OCI-LY3 (cell line): Measurements from ENCODE around the gene OCIAD2.
"Not testable (repeated sequence)": the region's sequence is repeated elsewhere in the genome, so short reads cannot be mapped to it uniquely, and the experiment has no call there.

ENCODE experiments used
- H2AFZ ChIP-seq: fragments of 200-600, 300-600 bp; shearing (Covaris generic); 2 replicates; pipeline ENCODE4 v1.6.0; 2014; ENCODE audit warnings: antibody characterized with exemption, low read depth, low read length
- H3K27ac ChIP-seq: fragments of 200-600, 300-600 bp; sonication (generic); 2 replicates; pipeline ENCODE4 v1.5.1; 2014; ENCODE audit warnings: mild to moderate bottlenecking, low read length, moderate library complexity, mixed read lengths
- H3K27me3 ChIP-seq: fragments of 200-600, 300-600 bp; sonication (generic); 2 replicates; pipeline ENCODE4 v1.6.1; 2014; ENCODE audit warnings: low read depth, low read length, mixed read lengths
- H3K36me3 ChIP-seq: fragments of 200-600, 300-600 bp; sonication (generic); replicated peaks from 2 replicates; pipeline ENCODE3; 2014; ENCODE audit warnings: low read depth, low read length, mixed read lengths
- H3K4me1 ChIP-seq: fragments of 300-600, 200-600 bp; sonication (generic); 2 replicates; pipeline ENCODE4 v1.6.1; 2014; ENCODE audit warnings: low read length, mixed read lengths
- H3K4me2 ChIP-seq: fragments of 200-600, 300-600 bp; sonication (generic); 2 replicates; pipeline ENCODE4 v1.6.1; 2014; ENCODE audit warnings: low read length, mixed read lengths
- H3K4me3 ChIP-seq: fragments of 300-600, 200-600 bp; sonication (generic); 2 replicates; pipeline ENCODE4 v1.5.1; 2014; ENCODE audit warnings: antibody characterized with exemption, mild to moderate bottlenecking, low read length, moderate library complexity
- H3K79me2 ChIP-seq: fragments of 300-600, 200-600 bp; shearing (Covaris generic); 2 replicates; pipeline ENCODE4 v1.6.1; 2014; ENCODE audit warnings: mild to moderate bottlenecking, low read length, mixed read lengths
- H3K9ac ChIP-seq: fragments of 300-600, 200-600 bp; shearing (Covaris generic); 2 replicates; pipeline ENCODE4 v1.6.0; 2014; ENCODE audit warnings: mild to moderate bottlenecking, low read length, moderate library complexity
- H3K9me3 ChIP-seq: fragments of 200-600, 300-600 bp; shearing (Covaris generic); 2 replicates; pipeline ENCODE4 v1.6.1; 2014; ENCODE audit warnings: low read length, mixed read lengths; ENCODE audit not compliant: insufficient read depth
- H4K20me1 ChIP-seq: fragments of 200-600, 300-600 bp; sonication (generic); 2 replicates; pipeline ENCODE4 v1.6.1; 2016; ENCODE audit warnings: low read length, mixed read lengths; ENCODE audit not compliant: insufficient read depth
- CTCF ChIP-seq: fragments of 200-600, 300-600 bp; sonication (generic); IDR thresholded peaks from 2 replicates; pipeline ENCODE4 v1.5.1; 2014; ENCODE audit warnings: antibody characterized with exemption, low read length, low read depth
- EZH2phosphoT487 ChIP-seq: fragments of 200-600 bp; shearing (Covaris generic); IDR thresholded peaks from 2 replicates; pipeline ENCODE4 v1.6.1; 2018; ENCODE audit warnings: antibody characterized with exemption, mixed run types, low read depth

The OCIAD2 gene

GRCh38 chr4:48899432-48899749 lies 7.2 kb downstream of the OCIAD2 start:
- H3K4me2 ChIP-seq = no peak overlapping the region
- no peaks in the 10 kb centered on the region for H3K27me3 ChIP-seq
- H3K4me1 ChIP-seq = no peaks in the 10 kb centered on the region
- no peak overlapping the region for H3K27ac ChIP-seq
- no peaks in the 10 kb centered on the region for H3K9me3 ChIP-seq
- H3K9ac ChIP-seq = no peak overlapping the region
- no peak for TF ChIP-seq EZH2phosphoT487
- TF ChIP-seq CTCF = no peak
- H2AFZ ChIP-seq = no peak overlapping the region
- H3K36me3 ChIP-seq = peaks cover 17% of the 10 kb centered on the region
- H4K20me1 ChIP-seq = no peaks in the 10 kb centered on the region
- H3K4me3 ChIP-seq = no peak overlapping the region
- H3K79me2 ChIP-seq = no peaks in the 10 kb centered on the region

GRCh38 chr4:48898733-48899431 lies 7.7 kb downstream of the OCIAD2 start:
- no peak overlapping the region for H2AFZ ChIP-seq
- no peaks in the 10 kb centered on the region for H3K79me2 ChIP-seq
- H3K9ac ChIP-seq = no peak overlapping the region
- H3K4me1 ChIP-seq = no peaks in the 10 kb centered on the region
- no peaks in the 10 kb centered on the region for H3K27me3 ChIP-seq
- H3K36me3 ChIP-seq = peaks cover 17% of the 10 kb centered on the region
- H4K20me1 ChIP-seq = no peaks in the 10 kb centered on the region
- H3K27ac ChIP-seq = no peak overlapping the region
- no peak overlapping the region for H3K4me3 ChIP-seq
- no peak overlapping the region for H3K4me2 ChIP-seq
- TF ChIP-seq CTCF (no peak), EZH2phosphoT487 (no peak)
- no peaks in the 10 kb centered on the region for H3K9me3 ChIP-seq

- Histone ChIP-seq H3K4me1 (no peaks in the 10 kb centered on the region), H2AFZ (no peak overlapping the region), H3K4me2 (no peak overlapping the region), H3K36me3 (peaks cover 25% of the 10 kb centered on the region), H3K9ac (no peak overlapping the region), H3K27ac (no peak overlapping the region), H3K27me3 (no peaks in the 10 kb centered on the region), H3K79me2 (no peaks in the 10 kb centered on the region), H3K4me3 (no peak overlapping the region), H3K9me3 (no peaks in the 10 kb centered on the region), H4K20me1 (no peaks in the 10 kb centered on the region)
- TF ChIP-seq EZH2phosphoT487 (no peak), CTCF (no peak)
Observed at GRCh38 chr4:48896845-48897244, 9.7 kb downstream of the OCIAD2 start.

GRCh38 chr4:48891028-48891619 lies 15.4 kb downstream of the OCIAD2 start:
- Histone ChIP-seq H3K4me2 (no peak overlapping the region), H3K4me1 (no peaks in the 10 kb centered on the region)

GRCh38 chr4:48889750-48890149 lies 16.8 kb downstream of the OCIAD2 start:
- not testable (repeated sequence) for H3K9ac ChIP-seq, H3K79me2 ChIP-seq, H3K27me3 ChIP-seq, H3K4me3 ChIP-seq, H2AFZ ChIP-seq, H3K4me1 ChIP-seq, H3K27ac ChIP-seq, H3K9me3 ChIP-seq, H3K4me2 ChIP-seq, H4K20me1 ChIP-seq
- H3K36me3 ChIP-seq = peaks cover 29% of the 10 kb centered on the region

More at GRCh38 chr4:48891028-48891619, 15.4 kb downstream of the OCIAD2 start:
- no peaks in the 10 kb centered on the region for H3K9me3 ChIP-seq
- TF ChIP-seq CTCF (no peak), EZH2phosphoT487 (no peak)
- H3K79me2 ChIP-seq = no peaks in the 10 kb centered on the region
- no peak overlapping the region for H3K9ac ChIP-seq
- H4K20me1 ChIP-seq = no peaks in the 10 kb centered on the region
- no peak overlapping the region for H3K4me3 ChIP-seq
- no peak overlapping the region for H2AFZ ChIP-seq
- peaks cover 29% of the 10 kb centered on the region for H3K36me3 ChIP-seq
- no peaks in the 10 kb centered on the region for H3K27me3 ChIP-seq
- H3K27ac ChIP-seq = no peak overlapping the region

- not testable (repeated sequence) for H3K79me2 ChIP-seq, H2AFZ ChIP-seq, H3K4me3 ChIP-seq
Observed at GRCh38 chr4:48881646-48882045, 24.9 kb downstream of the OCIAD2 start.

More at GRCh38 chr4:48881646-48882045, 24.9 kb downstream of the OCIAD2 start:
- H4K20me1 ChIP-seq, H3K9ac ChIP-seq, H3K27me3 ChIP-seq, H3K4me1 ChIP-seq, H3K4me2 ChIP-seq, H3K9me3 ChIP-seq, H3K36me3 ChIP-seq, H3K27ac ChIP-seq: not testable (repeated sequence)
